COLO668 (cell line): ENCODE measurements around the gene LEF1.
A peak's percentile ranks its signal among the peaks of the same experiment; 100 is the strongest.

ENCODE experiments used
- DNase-seq: peaks from one replicate; lab custom pipeline; 2025; ENCODE audit not compliant: unreplicated experiment; lab: John Stamatoyannopoulos, UW

LEF1 gene

GRCh38 chr4:108168671-108169523, at the start of gene LEF1:
LEF1 (minus strand) TSS chr4:108168932; CDS start chr4:108167767, 1,165 bp downstream.
- DNase-seq, result peak; percentile 76

GRCh38 chr4:108216510-108216909, 47.8 kb upstream of the LEF1 start:
- no peak for DNase-seq

GRCh38 chr4:108215055-108215454, 46.3 kb upstream of the LEF1 start:
- no peak for DNase-seq

- no peak for DNase-seq
Measured at GRCh38 chr4:108213723-108214122, 45.0 kb upstream of the LEF1 start.

- DNase-seq, result no peak
Measured at GRCh38 chr4:108213308-108213707, 44.6 kb upstream of the LEF1 start.

GRCh38 chr4:108210989-108211835, 42.5 kb upstream of the LEF1 start:
- no peak for DNase-seq

GRCh38 chr4:108209489-108209888, 40.8 kb upstream of the LEF1 start:
- DNase-seq, result no peak

- DNase-seq, result no peak
Measured at GRCh38 chr4:108205859-108206258, 37.1 kb upstream of the LEF1 start.

GRCh38 chr4:108204518-108204917, 35.8 kb upstream of the LEF1 start:
- no peak for DNase-seq

- DNase-seq, result no peak
Measured at GRCh38 chr4:108203377-108203776, 34.6 kb upstream of the LEF1 start.

- DNase-seq, result no peak
Measured at GRCh38 chr4:108201774-108202173, 33.0 kb upstream of the LEF1 start.

GRCh38 chr4:108199881-108200280, 31.1 kb upstream of the LEF1 start:
- no peak for DNase-seq

- no peak for DNase-seq
Measured at GRCh38 chr4:108193886-108194672, 25.3 kb upstream of the LEF1 start.

- DNase-seq, result no peak
Measured at GRCh38 chr4:108192935-108193334, 24.2 kb upstream of the LEF1 start.

- no peak for DNase-seq
Measured at GRCh38 chr4:108192056-108192455, 23.3 kb upstream of the LEF1 start.

- no peak for DNase-seq
Measured at GRCh38 chr4:108191269-108191914, 22.7 kb upstream of the LEF1 start.

- no peak for DNase-seq
Measured at GRCh38 chr4:108188770-108189169, 20.0 kb upstream of the LEF1 start.

- no peak for DNase-seq
Measured at GRCh38 chr4:108185252-108185651, 16.5 kb upstream of the LEF1 start.

GRCh38 chr4:108184453-108185049, 15.8 kb upstream of the LEF1 start:
- DNase-seq, result no peak

- no peak for DNase-seq
Measured at GRCh38 chr4:108181704-108182103, 13.0 kb upstream of the LEF1 start.
